GM12872 (cell line): ENCODE results near the gene AK1.

Experiments
- TF ChIP-seq, protein P1 (sequence below): IDR thresholded peaks from 3 replicates; pipeline ENCODE4 v1.5.1; 2011; ENCODE audit warnings: low read depth, mild to moderate bottlenecking, low read length, moderate library complexity; ENCODE audit not compliant: insufficient read depth

The AK1 gene

DNA sequence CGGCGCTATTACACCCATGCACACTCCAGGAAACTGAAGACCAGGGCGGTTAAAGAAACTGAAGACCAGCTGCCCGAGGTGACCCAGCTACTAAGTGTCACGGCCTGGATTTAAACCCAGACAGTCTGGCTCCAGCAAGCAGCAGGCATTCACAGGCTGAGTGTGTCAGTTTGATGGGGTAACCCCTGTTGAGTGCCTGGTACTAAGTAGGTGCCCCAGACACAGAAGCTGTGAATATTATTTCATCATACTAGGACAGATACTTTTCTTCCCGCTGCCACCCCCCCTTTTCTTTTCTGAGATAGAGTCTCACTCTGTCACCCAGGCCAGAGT lies 30.3 kb downstream of the AK1 start:
- TF ChIP-seq, protein P1, sequence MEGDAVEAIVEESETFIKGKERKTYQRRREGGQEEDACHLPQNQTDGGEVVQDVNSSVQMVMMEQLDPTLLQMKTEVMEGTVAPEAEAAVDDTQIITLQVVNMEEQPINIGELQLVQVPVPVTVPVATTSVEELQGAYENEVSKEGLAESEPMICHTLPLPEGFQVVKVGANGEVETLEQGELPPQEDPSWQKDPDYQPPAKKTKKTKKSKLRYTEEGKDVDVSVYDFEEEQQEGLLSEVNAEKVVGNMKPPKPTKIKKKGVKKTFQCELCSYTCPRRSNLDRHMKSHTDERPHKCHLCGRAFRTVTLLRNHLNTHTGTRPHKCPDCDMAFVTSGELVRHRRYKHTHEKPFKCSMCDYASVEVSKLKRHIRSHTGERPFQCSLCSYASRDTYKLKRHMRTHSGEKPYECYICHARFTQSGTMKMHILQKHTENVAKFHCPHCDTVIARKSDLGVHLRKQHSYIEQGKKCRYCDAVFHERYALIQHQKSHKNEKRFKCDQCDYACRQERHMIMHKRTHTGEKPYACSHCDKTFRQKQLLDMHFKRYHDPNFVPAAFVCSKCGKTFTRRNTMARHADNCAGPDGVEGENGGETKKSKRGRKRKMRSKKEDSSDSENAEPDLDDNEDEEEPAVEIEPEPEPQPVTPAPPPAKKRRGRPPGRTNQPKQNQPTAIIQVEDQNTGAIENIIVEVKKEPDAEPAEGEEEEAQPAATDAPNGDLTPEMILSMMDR, result no peak

GRCh38 chr9:127846443-127847177 lies 30.9 kb downstream of the AK1 start:
- TF ChIP-seq, protein P1, result no peak

GRCh38 chr9:127844821-127845359 lies 32.6 kb downstream of the AK1 start:
- TF ChIP-seq, protein P1, result no peak

- TF ChIP-seq, protein P1, result no peak
Measured at GRCh38 chr9:127841087-127841835, 36.2 kb downstream of the AK1 start.

GRCh38 chr9:127838375-127839078 lies 38.9 kb downstream of the AK1 start:
- TF ChIP-seq, protein P1, result no peak

- TF ChIP-seq, protein P1, result no peak
Measured at GRCh38 chr9:127837346-127837745, 40.1 kb downstream of the AK1 start.

GRCh38 chr9:127835991-127836516 lies 41.4 kb downstream of the AK1 start:
- TF ChIP-seq, protein P1, result no peak
